HepG2 (cell line): ENCODE results near the gene TRIM58. TPM values are rescaled to one million over a fixed set of nuclear protein-coding genes. Genes with fewer than 3 reads are reported as not detected.

Experiments
- ATAC-seq: fragments of 200-7000 bp; cut with Tn5 transposase; 3 replicates; pipeline ENCODE4 v1.9.1; 2020; ENCODE audit warnings: mild to moderate bottlenecking, moderate library complexity
- BruUV-seq: library from RNA; stranded (reverse); fragments of 400-500 nt; replicated peaks from 2 replicates; lab custom pipeline; 2021; lab: Mats Ljungman, UMichigan
- CTCF ChIA-PET: fragments of 300-600 bp; formaldehyde crosslinking; extraction: SDS; loops from one replicate; lab custom pipeline; 2021; ENCODE audit warnings: low total read pairs, inconsistent platforms, low intra/inter-chr PET ratio; lab: Yijun Ruan, JAX
- POLR2A ChIA-PET: fragments of 350-600 bp; sonication (Branson Sonifier 250); formaldehyde crosslinking; loops from one replicate; lab custom pipeline; 2020; ENCODE audit warnings: antibody characterized with exemption, inconsistent platforms; lab: Yijun Ruan, JAX
- DNase-seq: peaks from one replicate; pipeline ENCODE4 v3.0.0-alpha.2; 2015; ENCODE audit warnings: low spot score
- FAIRE-seq: peaks from 3 replicates; lab custom pipeline; 2011; peaks lifted over from hg19 to GRCh38; lab: Jason Lieb, UNC
- H2AFZ ChIP-seq: one replicate; pipeline ENCODE4 v1.6.1; 2011; ENCODE audit warnings: low read length, inconsistent platforms
- H3K27ac ChIP-seq: fragments of 300-600 bp; 3 replicates; pipeline ENCODE4 v1.8.0; 2011; ENCODE audit warnings: mixed run types, mild to moderate bottlenecking, mixed read lengths, low read length, inconsistent platforms; ENCODE audit not compliant: insufficient read depth; ENCODE audit errors: extremely low read length
- H3K27me3 ChIP-seq, 2 experiments: fragments of 200-600 bp in 1 of 2; 2 replicates in 1 of 2; 3 replicates in 1 of 2; pipeline versions ENCODE4 v1.6.0 to v1.8.0; 2011; ENCODE audit warnings: low read length in 2 of 2, mild to moderate bottlenecking in 2 of 2, moderate library complexity in 2 of 2, inconsistent platforms in 1 of 2; ENCODE audit not compliant: insufficient read depth in 2 of 2, control insufficient read depth in 1 of 2
- H3K36me3 ChIP-seq, 2 experiments: fragments of 200-600 bp in 1 of 2; replicated peaks in 1 of 2; 2 replicates in 1 of 2; 3 replicates in 1 of 2; pipeline versions ENCODE4 v1.5.1 to v1.8.0; 2011; ENCODE audit warnings: low read length in 2 of 2, inconsistent platforms in 1 of 2; ENCODE audit not compliant: insufficient read depth in 2 of 2, control insufficient read depth in 1 of 2
- H3K4me1 ChIP-seq: 2 replicates; pipeline ENCODE4 v1.5.1; 2012; ENCODE audit warnings: low read length, inconsistent platforms; ENCODE audit not compliant: insufficient read depth
- H3K4me2 ChIP-seq: 2 replicates; pipeline ENCODE4 v1.6.0; 2011; ENCODE audit warnings: low read depth, low read length, inconsistent platforms
- H3K4me3 ChIP-seq, 3 experiments: fragments of 200-600 bp in 1 of 3; sonication (generic), shearing (Covaris generic) in 1 of 3; replicated peaks in 1 of 3; 2 replicates each; pipeline ENCODE4 v1.5.1; 2011 to 2016; ENCODE audit warnings: low read length in 3 of 3, inconsistent platforms in 2 of 3, low read depth in 2 of 3, mild to moderate bottlenecking in 2 of 3, control low read depth in 1 of 3, mixed read lengths in 1 of 3; ENCODE audit not compliant: insufficient read depth in 1 of 3
- H3K79me2 ChIP-seq: one replicate; pipeline ENCODE4 v1.6.1; 2011; ENCODE audit warnings: low read length, inconsistent platforms; ENCODE audit not compliant: insufficient read depth
- H3K9ac ChIP-seq: 2 replicates; pipeline ENCODE4 v1.6.0; 2011; ENCODE audit warnings: mild to moderate bottlenecking, low read depth, low read length, inconsistent platforms; ENCODE audit not compliant: insufficient read depth
- H3K9me3 ChIP-seq: 2 replicates; pipeline ENCODE4 v1.5.1; 2012; ENCODE audit warnings: mild to moderate bottlenecking, low read length
- H4K20me1 ChIP-seq: 2 replicates; pipeline ENCODE4 v1.6.0; 2011; ENCODE audit warnings: inconsistent platforms, mild to moderate bottlenecking, low read length, moderate library complexity; ENCODE audit not compliant: insufficient read depth
- CENPT ChIP-seq: sonication (generic); formaldehyde crosslinking; IDR thresholded peaks from 2 replicates; pipeline ENCODE4 v1.8.0; 2022; ENCODE audit warnings: low read depth, mild to moderate bottlenecking, moderate library complexity, missing genetic modification reagents
- E2F1 ChIP-seq: sonication (generic); formaldehyde crosslinking; IDR thresholded peaks from 2 replicates; pipeline ENCODE4 v1.5.0; 2020; ENCODE audit warnings: missing genetic modification reagents
- JUN ChIP-seq: sonication (generic); formaldehyde crosslinking; IDR thresholded peaks from 2 replicates; pipeline ENCODE4 v1.4.0; 2020; ENCODE audit warnings: mild to moderate bottlenecking, missing genetic modification reagents
- RFX5 ChIP-seq: IDR thresholded peaks from 2 replicates; pipeline ENCODE4 v1.6.1; 2011; ENCODE audit warnings: low read depth, low read length, improper control_type of control experiment
- SOX6 ChIP-seq, 2 experiments: fragments of 450-650 bp in 1 of 2; sonication (generic) in 1 of 2; formaldehyde crosslinking in 1 of 2; IDR thresholded peaks; 2 replicates each; pipeline versions ENCODE4 v1.4.0 to v1.6.1; 2017 to 2020; ENCODE audit warnings: antibody characterized with exemption in 1 of 2, mild to moderate bottlenecking in 1 of 2, missing genetic modification reagents in 1 of 2
- TRIM22 ChIP-seq: fragments of 450-650 bp; IDR thresholded peaks from 2 replicates; pipeline ENCODE4 v1.6.1; 2017
- ZEB1 ChIP-seq: IDR thresholded peaks from 2 replicates; pipeline ENCODE4 v1.6.1; 2012; ENCODE audit warnings: mild to moderate bottlenecking, low read depth, inconsistent platforms; ENCODE audit not compliant: insufficient replicate concordance
- ZFY ChIP-seq: sonication (generic); formaldehyde crosslinking; IDR thresholded peaks from 2 replicates; pipeline ENCODE4 v1.4.0; 2020; ENCODE audit warnings: missing genetic modification reagents
- ZNF256 ChIP-seq: sonication (generic); formaldehyde crosslinking; conservative IDR thresholded peaks from 2 replicates; pipeline ENCODE4 v1.4.0; 2020; ENCODE audit warnings: missing genetic modification reagents
- ZNF333 ChIP-seq: sonication (generic); formaldehyde crosslinking; IDR thresholded peaks from 2 replicates; pipeline ENCODE4 v1.4.0; 2020; ENCODE audit warnings: mild to moderate bottlenecking, missing genetic modification reagents, borderline replicate concordance
- ZNF367 ChIP-seq: sonication (generic); formaldehyde crosslinking; IDR thresholded peaks from 2 replicates; pipeline ENCODE4 v1.4.0; 2020; ENCODE audit warnings: missing genetic modification reagents, borderline replicate concordance
- ZNF652 ChIP-seq: IDR thresholded peaks from 2 replicates; pipeline ENCODE4 v1.6.1; 2016; ENCODE audit warnings: low read depth, borderline replicate concordance
- ZNF691 ChIP-seq: sonication (generic); formaldehyde crosslinking; IDR thresholded peaks from 2 replicates; pipeline ENCODE4 v1.4.0; 2020; ENCODE audit warnings: missing genetic modification reagents, low read depth, mild to moderate bottlenecking, borderline replicate concordance
- ZNF740 ChIP-seq: sonication (generic); formaldehyde crosslinking; IDR thresholded peaks from 2 replicates; pipeline ENCODE4 v1.4.0; 2020; ENCODE audit warnings: missing genetic modification reagents
- ZSCAN29 ChIP-seq: sonication (generic); formaldehyde crosslinking; conservative IDR thresholded peaks from 2 replicates; pipeline ENCODE4 v1.4.0; 2020; ENCODE audit warnings: mild to moderate bottlenecking, missing genetic modification reagents
- WGBS: methylation state at CpG from one replicate; pipeline ENCODE4 v1.1.6; 2017; ENCODE audit warnings: low lambda C conversion rate; 5-methylcytosine and 5-hydroxymethylcytosine counted together
- in situ Hi-C: cut with HindIII; loops from 2 replicates; pipeline ENCODE4 v1.10.0; 2017; ENCODE audit warnings: low pct_unique_long_range_greater_than_20kb; ENCODE audit not compliant: extremely low pct_ligation_motif_present
- intact Hi-C: fragments of 100-400 bp; cut with micrococcal nuclease; formaldehyde crosslinking; loops from one replicate; pipeline ENCODE4 v1.10.0; 2022; ENCODE audit not compliant: unreplicated experiment
- polyA plus RNA-seq, 8 experiments: library from polyadenylated mRNA; depleted of rRNA in 3 of 8; stranded (reverse) in 7 of 8; unstranded in 1 of 8; fragments of >200 nt; fragmentation: Illumina TruSeq in 4 of 8; extraction: Trizol in 4 of 8; gene quantifications; 2 replicates each; pipeline versions ENCODE4 v1.2.1 to v1.2.3, GENCODE V29; 2011 to 2016; ENCODE audit warnings: low read depth in 4 of 8, missing spikeins in 1 of 8, mixed read lengths in 1 of 8; ENCODE audit not compliant: insufficient read depth in 1 of 8
- total RNA-seq, 5 experiments: library from RNA; depleted of rRNA; stranded (reverse); fragments of >200 nt; fragmentation: Illumina TruSeq; extraction: Trizol; gene quantifications; 2 replicates each; pipeline ENCODE4 v1.2.3, GENCODE V29; 2016; ENCODE audit warnings: low read depth in 1 of 5

The TRIM58 gene
- total and polyA plus RNA-seq, 2 of the 13 experiments (the other 11 are each of a cell fraction or from before 2014, with no cell fraction given), result not detected

GRCh38 chr1:247884797-247885413 lies 27.9 kb downstream of the TRIM58 start:
- in situ Hi-C loops (no loop called here), intact Hi-C loops (no loop called here)
- no peaks in the 10 kb centered on the region for H3K79me2 ChIP-seq
- no peak overlapping the region for H3K4me3 ChIP-seq
- CTCF ChIA-PET, result no interaction called here
- H3K4me1 ChIP-seq, result no peaks in the 10 kb centered on the region
- H3K36me3 ChIP-seq, result no peaks in the 10 kb centered on the region
- no peak overlapping the region for H3K27ac ChIP-seq
- FAIRE-seq, result no peak
- POLR2A ChIA-PET, result no interaction called here
- whole genome bisulfite sequencing, result 44% methylated on average over 10 of the region's 10 CpGs
- TF ChIP-seq ZFY (CRISPR knock-in tag), result no peak
- TF ChIP-seq ZSCAN29 (CRISPR knock-in tag), result no peak
- no peak for TF ChIP-seq E2F1 (CRISPR knock-in tag)
- TF ChIP-seq CENPT (CRISPR knock-in tag), result no peak
- no peak for TF ChIP-seq ZEB1
- no peak for TF ChIP-seq TRIM22
- no peak for TF ChIP-seq ZNF367 (CRISPR knock-in tag)
- no peak for TF ChIP-seq SOX6 (IDR thresholded peaks at IDR 0.05)
- TF ChIP-seq SOX6 (CRISPR knock-in tag; IDR thresholded peaks at IDR 0.05), result no peak
- TF ChIP-seq ZNF652 (CRISPR knock-in tag), result no peak
- TF ChIP-seq ZNF256 (CRISPR knock-in tag), result no peak
- TF ChIP-seq ZNF333, result no peak
- no peak for TF ChIP-seq JUN (CRISPR knock-in tag)
- TF ChIP-seq RFX5, result no peak
- TF ChIP-seq ZNF740, result no peak
- TF ChIP-seq ZNF691 (CRISPR knock-in tag), result no peak
- no TSS peak for BruUV-seq
- no peak overlapping the region for H3K9ac ChIP-seq
- no peak for DNase-seq
- no peaks in the 10 kb centered on the region for H3K27me3 ChIP-seq
- H4K20me1 ChIP-seq, result no peaks in the 10 kb centered on the region
- H2AFZ ChIP-seq, result no peak overlapping the region
- ATAC-seq, result no peak
- H3K4me2 ChIP-seq, result no peak overlapping the region
- no peaks in the 10 kb centered on the region for H3K9me3 ChIP-seq
